HL-60 (cell line): ENCODE data around the gene PARVB.

Experiments used
- DNase-seq, 2 experiments: peaks; one replicate each; pipeline ENCODE4 v3.0.0-alpha.2; 2010 to 2020; ENCODE audit warnings: low read depth in 1 of 2, low spot score in 1 of 2
- H3K27ac ChIP-seq: fragments of 250-450 bp; sonication (Bioruptor Pico); replicated peaks from 2 replicates; pipeline ENCODE4 v1.5.1; 2020; ENCODE audit warnings: mild to moderate bottlenecking, moderate library complexity
- H3K27me3 ChIP-seq: fragments of 250-450 bp; sonication (Bioruptor Pico); 2 replicates; pipeline ENCODE4 v1.5.1; 2021; ENCODE audit warnings: mild to moderate bottlenecking, moderate library complexity; ENCODE audit not compliant: insufficient read depth, poor library complexity, severe bottlenecking
- H3K4me3 ChIP-seq: replicated peaks from 2 replicates; pipeline ENCODE4 v1.5.1; 2011; ENCODE audit warnings: mild to moderate bottlenecking, control low read depth, low read length; ENCODE audit not compliant: insufficient read depth
- CTCF ChIP-seq: IDR thresholded peaks from one replicate; pipeline ENCODE4 v1.5.1; 2011; ENCODE audit warnings: low read length, control low read depth, inconsistent platforms; ENCODE audit not compliant: insufficient read depth
- GABPA ChIP-seq: IDR thresholded peaks from 2 replicates; pipeline ENCODE4 v1.6.1; 2012; ENCODE audit warnings: low read depth
- POLR2AphosphoS5 ChIP-seq: IDR thresholded peaks from 2 replicates; pipeline ENCODE4 v1.6.1; 2012; ENCODE audit warnings: low read depth
- REST ChIP-seq: IDR thresholded peaks from 2 replicates; pipeline ENCODE4 v1.6.1; 2012; ENCODE audit warnings: low read depth; ENCODE audit not compliant: insufficient replicate concordance
- SPI1 ChIP-seq: IDR thresholded peaks from 2 replicates; pipeline ENCODE4 v1.6.1; 2012; ENCODE audit warnings: low read depth, mild to moderate bottlenecking, borderline replicate concordance

Gene PARVB

GRCh38 chr22:44092636-44093220, 68.6 kb downstream of the PARVB start:
- no peak overlapping the region for H3K27ac ChIP-seq
- no peak overlapping the region for H3K4me3 ChIP-seq
- TF ChIP-seq REST (no peak), GABPA (no peak), POLR2AphosphoS5 (no peak), SPI1 (no peak), CTCF (no peak)
- H3K27me3 ChIP-seq: no peaks in the 10 kb centered on the region
- DNase-seq: no peak

GRCh38 chr22:44093791-44094190, 69.7 kb downstream of the PARVB start:
- DNase-seq: no peak
- Histone ChIP-seq H3K27ac (no peak overlapping the region), H3K27me3 (no peaks in the 10 kb centered on the region), H3K4me3 (no peak overlapping the region)
- TF ChIP-seq SPI1: no peak
- TF ChIP-seq GABPA: no peak
- no peak for TF ChIP-seq CTCF
- no peak for TF ChIP-seq REST
- TF ChIP-seq POLR2AphosphoS5: no peak

- Histone ChIP-seq H3K27ac (no peak overlapping the region), H3K4me3 (no peak overlapping the region), H3K27me3 (no peaks in the 10 kb centered on the region)
- DNase-seq: no peak
- TF ChIP-seq GABPA (no peak), REST (no peak), CTCF (no peak)
Observed at GRCh38 chr22:44094751-44095302, 70.7 kb downstream of the PARVB start.
